ENCODE measurements around the gene LRRC47. TPM values are rescaled to one million over a fixed set of nuclear protein-coding genes. Genes with fewer than 3 reads are reported as not detected.

The LRRC47 gene
- 22.7 and 28.8 TPM in 2 replicates for total RNA-seq

GRCh38 chr1:3796215-3797061 is at the start of gene LRRC47:
TSS of gene LRRC47 (minus strand) at chr1:3796498. CDS start at chr1:3796476, 22 bp downstream.

DNA sequence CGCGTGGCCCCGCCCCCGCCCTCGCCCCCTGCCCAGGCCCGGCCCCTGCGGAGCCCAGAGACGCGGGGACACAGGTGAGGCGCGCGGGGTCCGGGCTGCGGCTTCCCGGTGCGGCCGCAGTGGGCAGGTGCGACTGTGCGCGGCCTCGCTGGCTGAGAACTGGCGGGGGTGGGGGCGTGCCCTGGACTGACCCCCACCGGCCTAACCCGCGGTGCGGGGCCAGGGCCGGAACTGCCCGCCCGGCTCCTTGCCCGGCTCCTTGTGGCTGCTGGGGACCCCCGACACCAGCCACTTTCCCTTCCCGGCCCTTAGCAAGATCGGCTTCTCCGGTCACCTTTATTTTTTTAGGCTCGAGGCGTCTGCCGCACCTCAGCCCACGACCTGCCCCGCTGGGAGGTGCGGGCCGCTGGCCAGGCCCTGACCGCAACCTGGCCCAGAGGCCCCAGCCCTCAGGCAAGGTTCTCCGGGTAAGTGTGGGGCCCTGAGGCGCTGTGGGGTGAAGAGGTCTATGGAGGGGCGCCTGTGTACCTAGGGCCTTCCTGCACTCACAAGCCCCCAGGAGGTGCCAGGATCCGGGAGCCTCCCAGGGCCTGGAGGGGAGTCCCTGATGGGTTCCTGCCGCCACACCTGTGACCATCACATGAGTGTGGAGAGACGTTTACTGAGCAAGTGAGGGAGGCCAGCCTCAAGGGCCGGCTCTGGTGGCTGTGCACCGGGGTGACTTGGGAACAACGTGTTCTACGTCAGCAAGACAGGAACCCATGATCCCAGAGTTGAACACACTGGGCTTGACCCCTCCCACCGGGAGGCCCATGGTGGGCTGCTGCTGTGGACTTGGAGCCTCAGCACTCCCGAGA is 23.4 kb downstream of the LRRC47 start, which contains the start of gene SMIM1:
TSS of gene SMIM1 (plus strand) at position 35 of the 857 bp plus-strand sequence. CDS start 2,625 bp downstream, outside the sequence.

GRCh38 chr1:3752400-3752945 is 43.8 kb downstream of the LRRC47 start, which contains the start of gene CCDC27:
TSS of gene CCDC27 (plus strand) at chr1:3752450. CDS start at chr1:3752482, 32 bp downstream.

Other genes starting within 250 kb of the LRRC47 start
- gene MEGF6, start 185.0 kb downstream of the LRRC47 start, total RNA-seq = 30.8 and 274 TPM in 2 replicates
- gene TPRG1L, start 171.5 kb downstream of the LRRC47 start, total RNA-seq = 28.2 and 37.4 TPM in 2 replicates
- 14.9 and 25.6 TPM in 2 replicates for gene WRAP73, start 146.4 kb downstream of the LRRC47 start, total RNA-seq
- under 0.01 and 0.13 TPM in 2 replicates for gene TP73, start 144.0 kb downstream of the LRRC47 start, total RNA-seq
- not detected in 2 replicates for gene CCDC27, start 44.0 kb downstream of the LRRC47 start, total RNA-seq
- 0.44 and 0.49 TPM in 2 replicates for gene SMIM1, start 23.7 kb downstream of the LRRC47 start, total RNA-seq
- gene CEP104, start 60.7 kb upstream of the LRRC47 start, total RNA-seq = 18.3 and 35.9 TPM in 2 replicates
- gene DFFB, start 61.0 kb upstream of the LRRC47 start, total RNA-seq = 6.5 and 9.4 TPM in 2 replicates
- gene C1orf174, start 103.8 kb upstream of the LRRC47 start, total RNA-seq = 20.2 and 26.3 TPM in 2 replicates